COLO668 (cell line): ENCODE data around the gene F10.

ENCODE experiments used
- DNase-seq: peaks from one replicate; lab custom pipeline; 2025; ENCODE audit not compliant: unreplicated experiment; lab: John Stamatoyannopoulos, UW

Gene F10

GRCh38 chr13:113086031-113086750, 36.4 kb upstream of the F10 start:
- DNase-seq, result no peak

- no peak for DNase-seq
Measured at GRCh38 chr13:113086991-113087922, 35.3 kb upstream of the F10 start.

- DNase-seq, result no peak
Measured at GRCh38 chr13:113087923-113088690, 34.5 kb upstream of the F10 start.

GRCh38 chr13:113088691-113089020, 33.9 kb upstream of the F10 start:
- DNase-seq, result no peak

- no peak for DNase-seq
Measured at GRCh38 chr13:113089693-113090414, 32.7 kb upstream of the F10 start.

GRCh38 chr13:113090415-113090770, 32.2 kb upstream of the F10 start:
- no peak for DNase-seq

- DNase-seq, result no peak
Measured at GRCh38 chr13:113090806-113091205, 31.8 kb upstream of the F10 start.

- DNase-seq, result no peak
Measured at GRCh38 chr13:113091211-113091771, 31.3 kb upstream of the F10 start.

GRCh38 chr13:113091891-113092775, 30.5 kb upstream of the F10 start:
- DNase-seq, result no peak

GRCh38 chr13:113092776-113093579, 29.6 kb upstream of the F10 start:
- no peak for DNase-seq

GRCh38 chr13:113093580-113094409, 28.8 kb upstream of the F10 start:
- no peak for DNase-seq

- no peak for DNase-seq
Measured at GRCh38 chr13:113094410-113094800, 28.2 kb upstream of the F10 start.

- DNase-seq, result no peak
Measured at GRCh38 chr13:113095146-113096051, 27.2 kb upstream of the F10 start.

GRCh38 chr13:113096052-113096744, 26.4 kb upstream of the F10 start:
- DNase-seq, result no peak

GRCh38 chr13:113096745-113097305, 25.8 kb upstream of the F10 start:
- DNase-seq, result no peak

GRCh38 chr13:113097651-113098050, 24.9 kb upstream of the F10 start:
- DNase-seq, result no peak
